HG03139 (cell line): ENCODE results near the gene COQ4.

Experiments used
- ATAC-seq: cut with Tn5 transposase; IDR thresholded peaks from one replicate; pipeline ENCODE4 v1.9.1; 2021; ENCODE audit not compliant: unreplicated experiment

COQ4 gene

DNA sequence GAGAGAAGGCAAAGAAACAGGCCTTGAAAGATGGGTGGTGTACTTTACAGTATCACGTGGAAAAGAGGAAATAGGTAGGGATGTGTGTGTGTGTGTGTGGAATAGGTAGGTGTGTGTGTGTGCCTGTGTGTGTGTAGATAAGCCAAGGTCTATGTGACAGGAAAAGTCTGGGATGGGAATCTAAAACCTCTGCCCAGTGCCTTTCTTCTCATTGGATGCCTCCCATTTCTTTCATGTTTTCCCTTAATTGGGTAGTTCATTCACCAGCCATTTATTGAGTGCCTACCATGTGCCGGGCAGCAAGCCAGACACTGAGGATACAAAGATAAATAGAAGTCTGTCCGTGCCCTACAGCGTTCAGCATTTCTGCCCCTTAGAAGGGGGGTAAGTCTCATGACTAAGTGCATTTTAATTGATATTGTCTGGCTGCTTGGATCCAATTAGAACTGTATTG, 49.6 kb downstream of the COQ4 start:
- no peak for ATAC-seq

GRCh38 chr9:128372784-128373183, 50.1 kb downstream of the COQ4 start:
- ATAC-seq: no peak

GRCh38 chr9:128374221-128374675, 51.6 kb downstream of the COQ4 start:
- no peak for ATAC-seq

DNA sequence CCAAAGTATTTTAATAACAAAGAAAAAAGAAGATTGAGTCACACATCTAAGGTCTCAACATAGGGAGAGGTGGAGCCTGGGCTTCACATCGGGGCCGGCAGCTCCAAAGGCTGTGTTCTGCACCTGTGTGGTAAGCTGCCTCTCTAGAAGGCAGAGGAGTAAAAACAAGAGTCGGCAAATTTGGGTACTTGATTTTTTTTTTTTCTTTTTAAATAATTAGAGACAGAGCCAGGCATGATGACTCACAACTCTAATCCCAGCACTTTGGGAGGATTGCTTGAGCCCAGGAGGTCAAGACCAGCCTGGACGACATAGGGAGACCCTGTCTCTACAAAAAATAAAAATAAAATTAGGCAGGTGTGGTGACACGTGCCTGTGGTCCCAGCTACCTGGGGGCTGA, 53.2 kb downstream of the COQ4 start:
- no peak for ATAC-seq

DNA sequence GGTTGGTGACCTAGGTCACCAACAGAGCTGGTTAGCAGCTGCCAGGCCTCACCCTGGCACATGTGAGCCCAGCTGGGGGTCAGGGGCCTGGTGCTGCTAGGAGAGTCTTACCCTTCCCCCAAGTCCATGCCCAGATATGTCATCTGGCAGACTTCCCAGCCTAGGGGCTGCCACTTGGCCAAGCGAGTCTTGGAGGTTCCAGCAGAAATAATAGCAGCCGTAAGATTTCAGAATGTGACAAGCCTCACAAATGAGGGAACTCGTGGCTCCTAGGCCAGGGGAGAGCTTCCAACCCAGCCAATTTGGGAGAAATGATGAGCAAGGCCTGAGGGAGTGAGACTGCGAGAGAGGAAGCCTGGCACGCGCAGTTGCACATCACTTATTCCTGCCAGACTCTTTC, 59.6 kb downstream of the COQ4 start:
- no peak for ATAC-seq

- no peak for ATAC-seq
These were observed 60.5 kb downstream of the COQ4 start for GRCh38 chr9:128383007-128383753.
